Measurements from ENCODE around the gene SMIM35.

DNA sequence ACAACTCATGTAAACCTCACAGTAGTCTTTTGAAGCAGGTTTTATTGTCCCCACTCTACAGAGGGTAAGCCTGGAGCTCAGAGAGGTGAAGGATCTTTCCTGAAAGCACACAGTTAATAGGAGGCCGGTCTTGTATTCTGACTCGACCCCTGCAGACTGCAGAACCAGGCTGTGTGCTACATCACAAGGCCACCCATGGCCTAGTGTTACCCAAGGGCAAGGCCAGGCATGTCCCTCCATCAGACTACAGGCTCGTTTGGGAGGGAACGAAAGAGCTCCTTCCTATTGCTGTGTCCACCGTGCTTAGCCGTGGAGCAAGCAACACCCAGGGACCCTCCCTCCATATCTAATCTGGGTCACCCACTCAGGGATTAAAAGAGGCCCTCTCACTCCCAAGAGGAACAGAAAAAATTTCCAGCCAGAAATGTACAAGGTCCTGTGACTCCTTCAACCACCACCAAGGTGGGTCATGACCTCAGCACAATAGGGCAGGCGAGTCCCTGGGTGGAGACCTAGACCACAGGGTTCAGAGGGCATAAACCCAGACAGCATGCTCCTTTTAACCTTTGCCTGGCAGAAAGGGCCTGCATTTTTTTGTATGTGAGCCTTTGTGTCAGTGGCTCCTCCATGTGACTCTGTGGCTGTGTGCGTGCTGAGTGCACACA is 6.3 kb upstream of the SMIM35 start:
- TF ChIP-seq REST (IDR thresholded peaks at IDR 0.05; ENCODE audit: insufficient replicate concordance, low read depth) (no peak), CTCF (IDR thresholded peaks at IDR 0.05; ENCODE audit: insufficient read depth, low read length) (no peak), POLR2AphosphoS5 (IDR thresholded peaks at IDR 0.05; ENCODE audit: low read depth) (no peak)

Data from HL-60 (cell line).